ENCODE data around the gene SAPCD2.
A peak's percentile ranks its signal among the peaks of the same experiment; 100 is the strongest.
"Not testable (repeated sequence)": the region's sequence is repeated elsewhere in the genome, so short reads cannot be mapped to it uniquely, and the experiment has no call there.

SAPCD2 gene

GRCh38 chr9:137044502-137045177 lies 25.7 kb downstream of the SAPCD2 start:
- DNase-seq = no peak

GRCh38 chr9:137044037-137044436 lies 26.3 kb downstream of the SAPCD2 start:
- DNase-seq = no peak

- DNase-seq = no peak
These were observed 27.3 kb downstream of the SAPCD2 start for GRCh38 chr9:137042751-137043727.

- no peak for DNase-seq
These were observed 29.2 kb downstream of the SAPCD2 start for GRCh38 chr9:137041124-137041523.

- no peak for DNase-seq
These were observed 29.8 kb downstream of the SAPCD2 start for GRCh38 chr9:137040568-137040967.

GRCh38 chr9:137039611-137040366 lies 30.6 kb downstream of the SAPCD2 start:
- DNase-seq = no peak

GRCh38 chr9:137038916-137039315 lies 31.4 kb downstream of the SAPCD2 start:
- DNase-seq = no peak

- DNase-seq = no peak
These were observed 32.9 kb downstream of the SAPCD2 start for GRCh38 chr9:137037483-137037882.

- no peak for DNase-seq
These were observed 33.3 kb downstream of the SAPCD2 start for GRCh38 chr9:137037035-137037434.

GRCh38 chr9:137035937-137036336 lies 34.4 kb downstream of the SAPCD2 start:
- no peak for DNase-seq

GRCh38 chr9:137035507-137035834 lies 34.9 kb downstream of the SAPCD2 start:
- no peak for DNase-seq

GRCh38 chr9:137034709-137035506 lies 35.4 kb downstream of the SAPCD2 start:
- peak; percentile 91 for DNase-seq

- DNase-seq = no peak
These were observed 36.2 kb downstream of the SAPCD2 start for GRCh38 chr9:137034039-137034708.

- DNase-seq = not testable (repeated sequence)
These were observed 36.9 kb downstream of the SAPCD2 start for GRCh38 chr9:137033481-137033880.

- DNase-seq = no peak
These were observed 37.5 kb downstream of the SAPCD2 start for GRCh38 chr9:137032858-137033257.

GRCh38 chr9:137031904-137032640 lies 38.3 kb downstream of the SAPCD2 start, which contains the start of gene FUT7:
FUT7 (minus strand) TSS chr9:137032088; CDS start chr9:137031991, 97 bp downstream.
- no peak for DNase-seq

GRCh38 chr9:137030538-137031527 lies 39.5 kb downstream of the SAPCD2 start:
- no peak for DNase-seq

GRCh38 chr9:137030006-137030405 lies 40.4 kb downstream of the SAPCD2 start:
- no peak for DNase-seq

- DNase-seq = peak; percentile 83
These were observed 41.1 kb downstream of the SAPCD2 start for GRCh38 chr9:137029058-137029936.
